Upper lobe of left lung (tissue), 4 donors: ENCODE results near the gene LRP5.

Source experiments
- EP300 ChIP-seq, 4 donors: sonication (generic); formaldehyde crosslinking; IDR thresholded peaks; one replicate each; pipeline ENCODE4 v1.5.1; 2017; ENCODE audit warnings: antibody characterized with exemption in 4 of 4, control low read depth in 2 of 4
- POLR2A ChIP-seq, 4 donors: fragments of 450-650 bp; IDR thresholded peaks; one replicate each; pipeline ENCODE4 v1.5.1; 2016 to 2017; ENCODE audit warnings: antibody characterized with exemption in 4 of 4, mild to moderate bottlenecking in 2 of 4
- POLR2AphosphoS5 ChIP-seq, 2 donors: sonication (generic); formaldehyde crosslinking; IDR thresholded peaks; one replicate each; pipeline ENCODE4 v1.5.1; 2017; ENCODE audit warnings: antibody characterized with exemption in 2 of 2
- TF ChIP-seq, protein P1 (sequence below), 6 experiments: fragments of 450-650 bp in 4 of 6; fragments of 200-600 bp in 2 of 6; sonication (generic) in 2 of 6; IDR thresholded peaks; one replicate each; pipeline ENCODE4 v1.5.1; 2016 to 2019; ENCODE audit warnings: antibody characterized with exemption in 6 of 6

- TF ChIP-seq POLR2A (IDR thresholded peaks at IDR 0.05) = no peak
- TF ChIP-seq, protein P1, sequence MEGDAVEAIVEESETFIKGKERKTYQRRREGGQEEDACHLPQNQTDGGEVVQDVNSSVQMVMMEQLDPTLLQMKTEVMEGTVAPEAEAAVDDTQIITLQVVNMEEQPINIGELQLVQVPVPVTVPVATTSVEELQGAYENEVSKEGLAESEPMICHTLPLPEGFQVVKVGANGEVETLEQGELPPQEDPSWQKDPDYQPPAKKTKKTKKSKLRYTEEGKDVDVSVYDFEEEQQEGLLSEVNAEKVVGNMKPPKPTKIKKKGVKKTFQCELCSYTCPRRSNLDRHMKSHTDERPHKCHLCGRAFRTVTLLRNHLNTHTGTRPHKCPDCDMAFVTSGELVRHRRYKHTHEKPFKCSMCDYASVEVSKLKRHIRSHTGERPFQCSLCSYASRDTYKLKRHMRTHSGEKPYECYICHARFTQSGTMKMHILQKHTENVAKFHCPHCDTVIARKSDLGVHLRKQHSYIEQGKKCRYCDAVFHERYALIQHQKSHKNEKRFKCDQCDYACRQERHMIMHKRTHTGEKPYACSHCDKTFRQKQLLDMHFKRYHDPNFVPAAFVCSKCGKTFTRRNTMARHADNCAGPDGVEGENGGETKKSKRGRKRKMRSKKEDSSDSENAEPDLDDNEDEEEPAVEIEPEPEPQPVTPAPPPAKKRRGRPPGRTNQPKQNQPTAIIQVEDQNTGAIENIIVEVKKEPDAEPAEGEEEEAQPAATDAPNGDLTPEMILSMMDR (IDR thresholded peaks at IDR 0.05) = no peak
- no peak for TF ChIP-seq POLR2AphosphoS5 (IDR thresholded peaks at IDR 0.05)
- no peak for TF ChIP-seq EP300 (IDR thresholded peaks at IDR 0.05)
Measured at GRCh38 chr11:68346462-68346790, 34.0 kb downstream of the LRP5 start.
